Caco-2 (cell line): ENCODE measurements around the gene PRDM5. TPM values are rescaled to one million over a fixed set of nuclear protein-coding genes. Genes with fewer than 3 reads are reported as not detected.

ENCODE experiments used
- BruUV-seq: library from RNA; stranded (reverse); fragments of 400-500 nt; replicated peaks from 2 replicates; lab custom pipeline; 2021; lab: Mats Ljungman, UMichigan
- CTCF ChIA-PET: fragments of 300-600 bp; sonication (Branson Sonifier 250); formaldehyde crosslinking; loops from one replicate; lab custom pipeline; 2022; ENCODE audit warnings: antibody characterized with exemption; lab: Charles Lee
- POLR2A ChIA-PET: fragments of 300-600 bp; sonication (Branson Sonifier 250); formaldehyde crosslinking; loops from one replicate; lab custom pipeline; 2022; ENCODE audit warnings: antibody characterized with exemption; lab: Charles Lee
- DNase-seq, 2 experiments: peaks; one replicate each; pipeline versions ENCODE4 v3.0.0 to v3.0.0-alpha.2; 2020 to 2022
- H3K27me3 ChIP-seq: replicated peaks from 2 replicates; pipeline ENCODE4 v1.6.0; 2011; ENCODE audit warnings: low read length; ENCODE audit not compliant: control insufficient read depth, insufficient read depth
- H3K36me3 ChIP-seq: 2 replicates; pipeline ENCODE4 v1.5.1; 2011; ENCODE audit warnings: low read length; ENCODE audit not compliant: control insufficient read depth, insufficient read depth
- H3K4me1 ChIP-seq: fragments of 250-450 bp; sonication (Bioruptor Pico); 2 replicates; pipeline ENCODE4 v1.5.1; 2020; ENCODE audit warnings: mild to moderate bottlenecking
- H3K4me3 ChIP-seq: 2 replicates; pipeline ENCODE4 v1.5.1; 2011; ENCODE audit warnings: low read depth, mild to moderate bottlenecking, control low read depth, low read length
- H3K9me3 ChIP-seq: fragments of 250-450 bp; sonication (Bioruptor Pico); 2 replicates; pipeline ENCODE4 v1.5.1; 2020; ENCODE audit warnings: mild to moderate bottlenecking, moderate library complexity
- H3K27ac Mint-ChIP-seq: one replicate; pipeline ENCODE4 v1.8.0; 2022; ENCODE audit warnings: mixed read lengths; ENCODE audit not compliant: unreplicated experiment
- H3K27me3 Mint-ChIP-seq: one replicate; pipeline ENCODE4 v1.8.0; 2022; ENCODE audit warnings: mixed read lengths; ENCODE audit not compliant: insufficient read depth, unreplicated experiment
- H3K36me3 Mint-ChIP-seq: one replicate; pipeline ENCODE4 v1.8.0; 2022; ENCODE audit warnings: mild to moderate bottlenecking, mixed read lengths; ENCODE audit not compliant: insufficient read depth, unreplicated experiment
- H3K4me1 Mint-ChIP-seq: one replicate; pipeline ENCODE4 v1.8.0; 2022; ENCODE audit warnings: low read depth, mixed read lengths; ENCODE audit not compliant: unreplicated experiment
- H3K4me3 Mint-ChIP-seq: one replicate; pipeline ENCODE4 v1.8.0; 2022; ENCODE audit warnings: mild to moderate bottlenecking, moderate library complexity, mixed read lengths; ENCODE audit not compliant: unreplicated experiment
- H3K9me3 Mint-ChIP-seq: one replicate; pipeline ENCODE4 v1.8.0; 2022; ENCODE audit warnings: mixed read lengths; ENCODE audit not compliant: unreplicated experiment
- CTCF ChIP-seq, 2 experiments: fragments of 200-600 bp in 1 of 2; IDR thresholded peaks; 1 replicate in 1 of 2; 2 replicates in 1 of 2; pipeline versions ENCODE4 v1.5.1 to v1.8.0; 2011 to 2022; ENCODE audit warnings: antibody characterized with exemption in 1 of 2, control low read depth in 1 of 2, inconsistent platforms in 1 of 2, low read depth in 1 of 2, low read length in 1 of 2, mild to moderate bottlenecking in 1 of 2, moderate library complexity in 1 of 2; ENCODE audit not compliant: insufficient read depth in 1 of 2, severe bottlenecking in 1 of 2, unreplicated experiment in 1 of 2
- intact Hi-C: fragments of 100-400 bp; cut with micrococcal nuclease; formaldehyde crosslinking; loops from one replicate; pipeline ENCODE4 v1.10.0; 2022; ENCODE audit not compliant: unreplicated experiment
- total RNA-seq: library from RNA; stranded (reverse); gene quantifications from 2 replicates; pipeline ENCODE4 v1.2.3, GENCODE V29; 2022

The PRDM5 gene
- total RNA-seq, 1 experiment from 2014 or later: 14.3 TPM

DNA sequence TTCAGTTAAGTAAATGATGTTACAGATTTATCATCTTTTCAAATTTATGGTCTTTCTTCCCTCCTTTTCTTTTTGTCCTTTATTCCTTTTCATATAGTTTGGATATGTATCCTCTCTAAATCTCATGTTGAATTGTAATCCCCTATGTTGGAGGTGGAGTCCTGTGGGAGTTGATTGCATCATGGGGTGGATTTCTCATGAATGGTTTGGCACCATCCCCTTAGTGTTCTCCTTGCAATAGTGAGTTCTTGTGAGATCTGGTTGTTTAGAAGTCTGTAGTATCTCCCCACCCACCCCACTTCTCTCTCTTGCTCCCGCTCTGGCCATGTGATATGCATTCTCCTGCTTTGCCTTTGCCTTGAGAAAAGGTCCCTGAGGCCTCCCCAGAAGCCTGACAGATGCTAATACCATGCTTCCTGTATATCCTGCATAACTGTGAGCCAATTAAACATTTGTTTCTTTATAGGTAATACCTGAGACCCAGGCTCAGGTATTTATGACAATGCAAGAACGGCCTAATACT, 236.7 kb downstream of the PRDM5 start:
- Histone ChIP-seq H3K36me3 (no peaks in the 10 kb centered on the region), H3K27me3 (no peaks in the 10 kb centered on the region), H3K4me3 (no peak overlapping the region), H3K9me3 (no peaks in the 10 kb centered on the region), H3K4me1 (no peaks in the 10 kb centered on the region)
- Mint-ChIP-seq H3K27me3 (no peaks in the 10 kb centered on the region), H3K36me3 (no peaks in the 10 kb centered on the region), H3K4me1 (no peaks in the 10 kb centered on the region), H3K4me3 (no peak overlapping the region), H3K9me3 (no peaks in the 10 kb centered on the region), H3K27ac (no peak overlapping the region)
- BruUV-seq: no TSS peak
- no peak for TF ChIP-seq CTCF (IDR thresholded peaks at IDR 0.05; ENCODE audit: insufficient read depth in 1 of 2, low read depth in 1 of 2, low read length in 1 of 2, severe bottlenecking in 1 of 2, unreplicated experiment in 1 of 2)
- POLR2A ChIA-PET: no interaction called here
- CTCF ChIA-PET: no interaction called here
- no peak for DNase-seq
- intact Hi-C loops: no loop called here

DNA sequence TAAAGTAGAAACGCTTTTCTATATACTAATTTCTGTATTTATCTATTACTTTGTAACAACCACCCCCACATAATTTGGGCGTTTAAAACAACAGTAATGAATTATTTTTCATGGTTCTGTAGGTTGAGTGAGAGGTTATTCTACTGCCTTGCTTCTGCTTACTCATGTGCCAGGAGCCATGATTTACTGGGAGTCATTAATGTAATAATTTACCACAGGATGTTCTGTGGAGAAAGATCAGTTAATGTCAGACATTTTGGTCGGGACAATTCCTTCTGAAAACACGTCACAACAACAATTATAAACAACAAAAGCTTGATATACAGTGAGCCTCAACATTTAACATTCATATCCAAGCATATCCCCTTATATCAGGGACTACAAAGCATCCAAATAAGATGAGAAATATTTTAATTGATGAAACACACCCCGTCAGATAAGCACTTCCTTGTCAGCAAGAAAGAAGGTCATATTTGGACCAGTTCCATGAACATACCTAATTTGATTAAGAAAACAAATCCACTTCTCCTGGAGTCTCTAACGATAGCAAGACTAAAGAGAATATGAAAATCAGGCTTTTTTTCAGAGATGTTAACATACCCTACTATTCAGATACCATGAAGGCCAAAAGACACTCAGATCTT, 238.5 kb downstream of the PRDM5 start:
- no peaks in the 10 kb centered on the region for H3K27me3 Mint-ChIP-seq
- Histone ChIP-seq H3K4me3 (no peak overlapping the region), H3K27me3 (no peaks in the 10 kb centered on the region), H3K4me1 (no peaks in the 10 kb centered on the region), H3K9me3 (no peaks in the 10 kb centered on the region), H3K36me3 (no peaks in the 10 kb centered on the region)
- no peak for TF ChIP-seq CTCF (IDR thresholded peaks at IDR 0.05; ENCODE audit: insufficient read depth in 1 of 2, low read depth in 1 of 2, low read length in 1 of 2, severe bottlenecking in 1 of 2, unreplicated experiment in 1 of 2)
- no peaks in the 10 kb centered on the region for H3K4me1 Mint-ChIP-seq
- H3K9me3 Mint-ChIP-seq: no peaks in the 10 kb centered on the region
- intact Hi-C loops: no loop called here
- POLR2A ChIA-PET: no interaction called here
- H3K36me3 Mint-ChIP-seq: no peaks in the 10 kb centered on the region
- CTCF ChIA-PET: no interaction called here
- H3K4me3 Mint-ChIP-seq: no peak overlapping the region
- no peak overlapping the region for H3K27ac Mint-ChIP-seq
- DNase-seq: no peak
- no TSS peak for BruUV-seq

DNA sequence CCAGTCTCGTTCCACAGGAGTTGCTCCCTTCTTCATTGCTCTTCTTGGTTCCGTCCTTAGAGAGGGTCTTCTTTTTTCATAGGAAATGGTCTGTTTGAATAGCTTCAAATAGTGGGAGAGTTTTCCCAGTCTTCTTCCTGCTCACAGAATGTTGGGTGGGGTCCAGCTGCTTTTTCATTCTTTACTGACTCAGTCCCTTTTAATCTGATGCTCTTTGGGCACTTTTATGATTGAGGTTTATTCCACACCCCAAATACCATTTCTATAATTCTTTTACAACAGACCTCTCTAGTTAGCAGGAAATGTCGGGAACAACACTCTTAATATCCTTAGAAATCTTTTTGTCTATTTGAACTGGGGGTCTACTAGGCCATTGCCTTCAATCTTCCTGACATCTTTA, 239.5 kb downstream of the PRDM5 start:
- TF ChIP-seq CTCF (IDR thresholded peaks at IDR 0.05; ENCODE audit: insufficient read depth in 1 of 2, low read depth in 1 of 2, low read length in 1 of 2, severe bottlenecking in 1 of 2, unreplicated experiment in 1 of 2): no peak
- H3K27me3 ChIP-seq: no peaks in the 10 kb centered on the region
- Mint-ChIP-seq H3K4me3 (no peak overlapping the region), H3K27ac (no peak overlapping the region), H3K36me3 (no peaks in the 10 kb centered on the region), H3K4me1 (no peaks in the 10 kb centered on the region), H3K27me3 (no peaks in the 10 kb centered on the region), H3K9me3 (no peaks in the 10 kb centered on the region)
- no peak for DNase-seq
- no peak overlapping the region for H3K4me3 ChIP-seq
- ChIA-PET POLR2A (no interaction called here), CTCF (no interaction called here)
- H3K36me3 ChIP-seq: no peaks in the 10 kb centered on the region
- no TSS peak for BruUV-seq
- intact Hi-C loops: no loop called here
- no peaks in the 10 kb centered on the region for H3K9me3 ChIP-seq
- H3K4me1 ChIP-seq: no peaks in the 10 kb centered on the region
